GM15510 (cell line): ENCODE data around the gene TMEM245.

Source experiments
- POLR2A ChIP-seq: IDR thresholded peaks from 3 replicates; pipeline ENCODE4 v1.6.1; 2011; ENCODE audit warnings: borderline replicate concordance; ENCODE audit not compliant: insufficient read length; ENCODE audit errors: extremely low read depth

The TMEM245 gene

GRCh38 chr9:109036744-109037680, 82.7 kb downstream of the TMEM245 start:
- TF ChIP-seq POLR2A = no peak

GRCh38 chr9:109035684-109036423, 83.9 kb downstream of the TMEM245 start:
- TF ChIP-seq POLR2A = no peak

DNA sequence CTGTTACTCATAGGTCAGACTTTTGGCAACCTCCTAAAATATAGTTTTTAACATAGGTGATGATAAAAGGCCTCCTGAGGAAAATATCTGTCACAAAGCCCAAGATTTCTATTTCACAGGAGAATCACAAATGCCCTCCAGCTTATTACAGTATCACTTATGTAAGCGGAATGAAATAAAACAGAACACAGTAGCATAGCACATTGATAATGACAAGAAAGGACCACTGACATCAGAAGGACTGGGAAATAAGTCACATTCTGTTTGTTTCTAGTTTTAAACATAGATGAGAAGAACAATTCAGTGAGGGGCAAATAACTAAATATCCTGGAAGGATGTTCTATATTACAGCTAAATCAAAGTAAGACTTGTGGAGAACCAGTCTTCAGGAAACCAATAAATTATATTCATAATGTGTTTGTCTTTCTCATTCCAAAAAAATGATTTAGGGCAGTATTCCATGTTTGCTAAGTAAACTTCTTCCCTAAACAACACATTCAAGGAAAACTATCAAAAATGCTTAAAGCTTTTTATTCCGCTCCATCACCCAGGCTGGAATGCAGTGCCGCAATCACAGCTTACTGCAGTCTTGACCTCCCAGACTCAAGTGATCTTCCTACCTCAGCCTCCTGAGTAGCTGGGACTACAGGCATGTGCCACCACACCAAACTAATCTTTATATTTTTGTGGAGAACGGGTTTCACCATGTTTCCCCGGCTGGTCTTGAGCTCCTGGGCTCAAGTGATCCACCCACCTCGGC, 85.6 kb downstream of the TMEM245 start:
- no peak for TF ChIP-seq POLR2A

DNA sequence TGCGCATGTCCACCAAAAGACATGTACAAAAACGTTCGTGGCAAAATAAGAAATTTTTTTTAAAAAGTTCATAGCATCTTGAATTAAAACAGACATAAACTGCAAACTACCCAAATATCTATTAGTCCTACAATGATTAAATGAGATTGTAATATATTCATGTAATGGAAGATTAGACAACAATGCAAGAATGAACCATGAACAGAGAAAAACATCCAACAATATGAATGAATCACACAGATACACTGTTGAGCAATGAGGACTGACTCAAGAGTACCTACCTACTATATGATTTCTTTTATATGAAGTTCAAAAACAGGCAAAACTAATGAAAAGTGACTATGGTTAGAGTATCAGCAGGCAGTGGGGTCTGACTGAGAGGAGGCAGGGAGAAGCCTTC, 88.5 kb downstream of the TMEM245 start:
- TF ChIP-seq POLR2A = no peak

DNA sequence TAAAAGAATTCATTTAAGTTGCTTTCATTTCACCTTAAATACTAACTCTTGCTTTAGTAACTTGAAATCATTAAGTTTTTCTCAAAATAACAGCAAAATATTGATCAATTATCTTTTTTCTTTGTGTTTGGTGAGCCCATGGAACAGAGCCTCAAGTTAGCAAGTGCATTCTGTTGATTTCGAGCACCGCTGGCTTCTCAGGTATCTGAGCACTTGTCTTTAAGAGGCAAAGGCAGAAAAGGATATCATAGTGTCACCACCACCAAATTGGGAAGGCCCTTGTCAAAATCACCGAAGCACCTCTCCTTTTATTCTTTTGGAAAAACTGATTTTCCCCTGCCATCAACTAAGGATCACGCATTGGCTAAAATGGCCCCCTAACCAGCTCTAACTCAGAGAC, 89.3 kb downstream of the TMEM245 start:
- TF ChIP-seq POLR2A = no peak

DNA sequence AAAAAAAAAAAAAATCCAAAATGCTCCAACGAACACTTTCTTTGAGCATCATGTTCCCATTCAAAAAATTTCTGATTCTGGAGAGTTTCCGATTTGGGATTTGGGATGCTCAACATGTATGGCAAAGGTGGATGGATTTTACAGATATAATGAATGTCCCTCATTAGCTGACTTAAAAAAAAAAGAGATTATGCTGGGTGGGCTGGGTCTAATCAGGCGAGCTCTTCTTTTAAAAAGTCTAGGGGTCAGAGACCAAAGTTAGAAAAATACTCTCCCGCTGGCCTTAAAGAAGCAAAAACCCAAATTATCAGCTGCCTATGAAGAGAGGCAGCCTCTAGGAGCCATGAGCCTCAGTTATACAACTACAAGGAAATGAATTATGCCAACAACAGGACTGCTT, 91.3 kb downstream of the TMEM245 start:
- no peak for TF ChIP-seq POLR2A

DNA sequence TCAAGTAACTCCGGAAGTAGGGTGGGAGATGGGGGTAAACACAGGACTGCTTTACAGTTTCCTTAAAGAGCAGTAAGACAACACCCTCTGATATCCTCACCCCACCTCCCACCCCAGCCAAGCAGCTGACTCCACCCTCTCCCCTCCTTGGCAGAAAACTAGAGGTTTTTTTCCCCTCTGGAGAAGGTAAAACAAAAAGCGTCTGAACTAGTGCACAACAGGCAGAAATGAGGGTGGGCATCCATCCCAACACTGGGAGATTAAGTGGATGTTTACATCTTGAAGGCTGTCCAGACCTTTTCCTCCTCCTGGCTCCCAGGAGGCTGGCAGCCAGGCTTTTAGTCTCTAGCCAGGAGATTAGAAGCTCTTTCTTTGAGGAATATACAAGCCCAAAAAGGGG, 92.6 kb downstream of the TMEM245 start:
- TF ChIP-seq POLR2A = no peak

- no peak for TF ChIP-seq POLR2A
Measured at GRCh38 chr9:109026306-109026705, 93.4 kb downstream of the TMEM245 start.

GRCh38 chr9:109022873-109023272, 96.9 kb downstream of the TMEM245 start:
- no peak for TF ChIP-seq POLR2A

DNA sequence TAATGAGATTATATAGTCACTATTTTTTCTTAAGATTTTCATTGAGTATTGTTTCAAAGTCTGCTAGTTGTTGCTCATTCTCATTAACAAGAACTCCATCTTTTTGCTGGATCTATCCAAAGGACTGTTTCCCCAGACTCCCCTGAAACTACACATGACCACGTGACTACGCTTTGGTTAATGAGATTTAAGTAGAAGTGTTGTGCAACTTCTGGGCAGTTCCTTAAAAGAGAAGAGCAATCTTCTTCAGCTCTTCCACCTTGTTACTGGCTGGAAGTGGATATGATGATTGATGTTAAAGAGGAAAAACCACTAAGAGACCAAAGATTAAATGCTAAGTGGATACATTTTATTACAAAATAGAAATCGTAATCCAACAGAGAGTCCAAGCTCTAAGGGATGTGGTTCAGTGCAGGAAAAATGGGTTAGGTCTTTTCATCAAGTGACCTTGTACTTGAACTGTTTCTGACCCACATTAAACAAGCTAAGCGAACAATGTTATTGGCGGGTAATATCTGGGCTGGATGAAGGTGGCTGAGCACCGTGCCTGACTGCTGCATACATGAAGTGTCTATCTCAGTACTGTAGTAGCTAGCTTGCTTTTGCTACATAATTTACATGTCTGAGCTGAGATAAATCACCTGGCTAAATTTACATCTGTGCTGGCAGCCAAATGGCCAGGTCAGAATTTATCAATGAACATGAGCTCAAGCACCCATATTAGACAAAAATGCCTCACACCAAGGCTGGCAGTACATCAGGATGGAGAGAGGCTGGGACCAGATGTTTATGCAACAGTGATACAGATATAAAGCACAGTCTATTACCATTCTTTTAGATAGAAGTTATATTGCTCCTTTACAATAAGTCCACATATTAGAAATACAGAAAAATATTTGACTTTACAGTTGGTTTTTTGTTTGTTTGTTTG, 98.9 kb downstream of the TMEM245 start:
- no peak for TF ChIP-seq POLR2A

DNA sequence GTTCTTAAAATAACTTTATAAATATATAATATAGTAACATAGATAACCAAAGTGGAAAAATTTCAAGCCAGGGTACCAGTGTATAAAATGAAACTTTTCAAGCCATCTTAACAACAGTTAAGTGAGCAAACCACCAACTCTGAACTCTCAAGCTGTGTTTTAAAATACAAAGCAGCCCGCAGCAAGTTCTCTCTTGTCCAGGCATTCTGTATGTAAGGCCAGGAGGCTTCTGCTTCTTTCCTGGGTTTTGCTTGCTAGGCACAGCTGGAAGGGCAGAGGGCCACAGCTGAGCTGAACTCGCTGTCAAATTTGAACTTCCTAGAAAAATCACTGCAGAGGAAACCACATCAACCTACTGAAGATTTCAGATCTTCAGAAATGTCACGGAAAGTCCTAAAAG, 99.6 kb downstream of the TMEM245 start:
- no peak for TF ChIP-seq POLR2A

DNA sequence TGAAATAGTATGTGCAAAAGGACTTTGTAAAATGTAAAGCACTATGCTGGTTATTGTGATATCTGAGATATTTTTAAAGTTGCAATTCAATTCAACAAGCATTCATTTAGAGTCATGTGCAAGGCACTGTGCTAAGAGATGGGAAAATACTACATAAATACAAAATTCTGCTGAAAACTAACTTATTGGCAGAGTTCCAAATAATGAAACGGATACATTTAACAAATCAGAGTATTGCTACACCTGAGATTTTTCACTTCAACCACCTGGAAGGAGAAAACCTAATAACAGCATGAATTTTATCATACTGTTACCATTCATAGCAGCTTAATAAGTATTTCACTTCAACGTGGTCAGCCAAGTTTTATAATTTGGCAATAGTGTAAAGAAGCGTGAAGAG, 100.3 kb downstream of the TMEM245 start:
- no peak for TF ChIP-seq POLR2A

DNA sequence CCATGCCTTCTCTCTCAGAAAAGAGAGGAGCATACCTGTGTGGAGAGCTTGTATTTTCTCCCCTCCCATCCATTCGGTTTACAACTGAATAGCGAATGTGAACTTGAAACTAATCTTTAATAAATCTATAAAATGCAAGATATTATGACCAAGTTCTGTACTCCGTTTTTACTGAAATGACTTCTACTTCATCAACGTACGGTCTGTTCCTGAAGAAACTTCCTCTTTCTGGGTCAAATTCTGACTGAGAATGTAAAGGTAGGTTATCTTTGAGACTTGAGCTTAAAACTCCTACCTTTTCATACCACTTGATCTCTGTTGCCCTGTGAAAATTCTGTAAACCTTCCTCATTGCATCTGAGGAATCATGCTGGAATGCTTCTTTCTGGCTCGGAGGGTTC, 102.3 kb downstream of the TMEM245 start:
- no peak for TF ChIP-seq POLR2A

GRCh38 chr9:109017061-109017460, 102.7 kb downstream of the TMEM245 start:
- TF ChIP-seq POLR2A = no peak
